Ammon's horn (tissue), 1 donor: ENCODE data around the gene TNFSF9.

Experiments used
- DNase-seq: peaks from one replicate; pipeline ENCODE4 v3.0.0-alpha.2; 2016; ENCODE audit warnings: low spot score

Gene TNFSF9

GRCh38 chr19:6530386-6531162 lies at the start of gene TNFSF9:
TSS of gene TNFSF9 (plus strand) at chr19:6531026. CDS start at chr19:6531037, 11 bp downstream.
- DNase-seq: peak; percentile 95

DNA sequence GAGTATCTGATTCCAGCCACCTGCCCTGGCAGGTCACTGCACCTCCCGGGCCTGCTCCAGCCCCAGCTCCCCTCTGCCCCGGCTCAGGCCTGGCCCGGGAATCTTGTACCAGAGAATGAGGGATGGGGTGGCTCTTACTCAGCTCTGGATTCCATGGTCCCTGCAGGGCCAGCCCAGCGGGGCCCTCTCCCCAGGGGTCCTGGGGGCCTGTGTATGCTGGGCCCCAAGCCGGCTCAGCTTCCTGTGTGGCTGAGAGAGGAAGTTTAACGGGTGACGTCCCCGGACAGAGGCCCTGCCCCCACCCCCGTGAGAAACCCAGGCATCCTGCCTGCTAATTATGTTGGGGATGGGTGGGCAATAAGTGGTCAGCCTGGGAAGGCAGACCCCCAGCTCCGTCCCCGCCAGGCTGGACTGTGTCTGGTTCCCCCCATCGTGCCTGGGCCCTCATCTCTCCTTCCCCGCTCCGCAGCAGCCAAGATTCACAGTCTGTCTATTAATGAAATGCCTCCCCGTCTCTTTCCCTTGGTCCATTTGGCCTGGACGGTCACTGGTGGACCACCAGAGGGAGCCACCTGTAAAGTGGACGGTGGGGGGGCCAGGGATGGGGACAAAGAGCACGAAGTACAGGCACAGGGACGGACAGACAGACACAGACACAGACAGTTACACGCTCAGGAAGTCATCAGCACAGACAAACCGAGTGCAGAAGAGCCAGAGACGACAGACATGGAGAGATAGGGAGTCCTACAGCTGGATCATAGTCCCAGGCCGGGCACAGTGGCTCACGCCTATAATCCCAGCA lies 49.1 kb upstream of the TNFSF9 start, which contains the start of gene DENND1C:
Gene DENND1C (minus strand): TSS at position 247 of the 802 bp plus-strand sequence. CDS start 92 bp downstream, at position 155.
- peak; percentile 70 for DNase-seq

GRCh38 chr19:6482343-6482686 lies 48.5 kb upstream of the TNFSF9 start:
- no peak for DNase-seq

DNA sequence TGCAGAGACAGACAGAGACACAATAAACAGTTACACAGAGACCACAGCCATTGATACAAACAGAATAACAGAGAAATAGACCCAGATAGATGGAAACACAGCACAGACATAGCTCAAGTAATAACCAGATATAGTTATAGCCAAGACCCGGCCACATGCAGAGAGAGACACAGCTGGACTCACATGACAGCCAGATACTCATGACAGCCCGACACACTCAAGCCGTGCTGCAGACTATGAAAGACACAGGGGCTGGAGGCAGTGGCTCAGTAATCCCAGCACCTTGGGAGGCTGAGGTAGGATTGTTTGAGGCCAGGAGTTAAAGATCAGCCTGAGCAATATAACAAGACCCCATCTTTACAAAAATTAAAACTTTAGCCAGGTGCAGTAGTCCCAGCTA lies 47.6 kb upstream of the TNFSF9 start:
- DNase-seq: no peak

GRCh38 chr19:6484230-6484629 lies 46.6 kb upstream of the TNFSF9 start:
- DNase-seq: no peak

DNA sequence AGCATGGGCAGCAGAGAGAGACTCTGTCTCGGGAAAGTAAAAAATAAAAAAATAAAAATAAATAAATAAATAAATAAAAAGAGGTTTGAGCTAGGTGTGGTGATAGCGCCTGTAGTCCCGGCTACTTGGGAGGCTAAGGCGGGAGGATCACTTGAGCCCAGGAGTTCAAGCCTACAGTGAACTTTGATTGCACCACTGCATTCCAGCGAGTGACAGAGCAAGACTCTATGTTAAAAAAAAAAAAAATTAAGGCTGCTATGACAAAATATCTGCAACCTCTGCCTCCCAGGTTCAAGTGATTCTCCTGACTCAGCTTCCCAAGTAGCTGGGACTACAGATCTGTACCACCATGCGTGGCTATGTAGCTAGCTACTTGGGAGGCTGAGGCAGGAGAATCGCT lies 46.0 kb upstream of the TNFSF9 start:
- no peak for DNase-seq

GRCh38 chr19:6489278-6490061 lies 41.4 kb upstream of the TNFSF9 start:
- DNase-seq: no peak

- DNase-seq: no peak
Measured at GRCh38 chr19:6490134-6490533, 40.7 kb upstream of the TNFSF9 start.

GRCh38 chr19:6491802-6492592 lies 38.8 kb upstream of the TNFSF9 start:
- no peak for DNase-seq

DNA sequence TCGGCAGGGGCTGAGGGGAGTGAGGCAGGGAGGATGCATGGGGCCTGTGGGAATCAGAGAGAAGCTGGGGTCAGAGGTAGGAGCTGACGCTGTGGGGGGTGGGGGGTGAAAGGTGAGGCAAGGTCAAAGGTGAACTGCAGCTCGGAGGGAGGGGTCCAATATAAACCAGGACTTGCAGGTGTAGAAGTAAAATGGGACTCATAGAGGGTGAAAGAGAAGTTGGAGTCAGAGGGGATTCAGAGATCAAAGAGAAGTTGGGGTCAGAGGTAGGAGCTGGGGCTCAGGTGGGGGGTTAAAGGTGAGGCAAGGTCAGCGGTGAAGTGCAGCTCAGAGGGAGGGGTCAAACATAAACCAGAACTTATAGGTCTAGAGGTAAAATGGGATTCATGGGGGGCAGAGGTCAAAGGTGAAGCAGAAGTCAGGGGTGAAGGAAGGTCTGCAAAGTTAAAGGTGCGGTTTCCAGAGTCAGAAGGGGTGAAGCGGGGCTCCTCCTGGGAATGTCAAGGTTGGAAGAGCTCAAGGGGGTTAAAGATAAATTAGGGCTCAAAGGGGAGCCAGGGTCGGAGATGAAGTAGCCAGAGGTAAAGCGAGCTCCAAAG lies 36.3 kb upstream of the TNFSF9 start:
- DNase-seq: no peak

- DNase-seq: no peak
Measured at GRCh38 chr19:6495947-6496346, 34.9 kb upstream of the TNFSF9 start.

DNA sequence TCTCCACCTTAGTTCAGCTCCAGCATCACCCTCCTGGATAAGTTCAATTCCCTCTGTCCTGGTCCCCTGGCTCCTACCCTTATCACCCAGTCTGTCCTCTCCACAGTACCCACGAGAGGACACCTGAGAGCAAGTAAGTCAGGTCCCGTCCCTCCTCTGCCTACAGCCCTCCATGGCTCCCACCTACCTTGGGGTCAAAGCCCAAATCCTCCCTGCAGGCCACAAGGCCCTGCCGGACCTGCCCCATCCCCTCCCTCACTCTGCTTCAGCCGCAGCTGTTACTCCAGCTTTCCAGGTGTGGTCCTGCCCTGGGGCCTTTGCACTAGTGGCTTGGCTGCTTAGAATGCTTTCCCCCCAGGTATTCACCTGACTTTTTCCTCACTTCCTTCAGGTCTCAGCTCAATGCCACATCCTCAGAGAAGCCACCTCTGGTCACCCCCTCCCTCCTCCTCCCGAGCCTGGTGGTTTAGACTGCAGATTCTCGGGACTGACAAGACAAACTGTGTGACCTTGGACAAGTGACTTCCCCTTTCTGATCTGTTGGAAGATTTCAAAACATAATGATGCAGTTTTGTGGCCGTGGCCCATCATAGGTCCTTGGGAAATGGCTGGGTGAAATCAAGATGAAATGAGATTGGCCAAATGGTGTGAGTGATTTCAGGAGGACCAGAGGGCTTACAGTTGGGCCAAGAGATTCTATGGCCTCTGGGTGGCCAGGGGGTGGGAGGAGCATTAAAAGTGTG lies 32.4 kb upstream of the TNFSF9 start:
- no peak for DNase-seq

DNA sequence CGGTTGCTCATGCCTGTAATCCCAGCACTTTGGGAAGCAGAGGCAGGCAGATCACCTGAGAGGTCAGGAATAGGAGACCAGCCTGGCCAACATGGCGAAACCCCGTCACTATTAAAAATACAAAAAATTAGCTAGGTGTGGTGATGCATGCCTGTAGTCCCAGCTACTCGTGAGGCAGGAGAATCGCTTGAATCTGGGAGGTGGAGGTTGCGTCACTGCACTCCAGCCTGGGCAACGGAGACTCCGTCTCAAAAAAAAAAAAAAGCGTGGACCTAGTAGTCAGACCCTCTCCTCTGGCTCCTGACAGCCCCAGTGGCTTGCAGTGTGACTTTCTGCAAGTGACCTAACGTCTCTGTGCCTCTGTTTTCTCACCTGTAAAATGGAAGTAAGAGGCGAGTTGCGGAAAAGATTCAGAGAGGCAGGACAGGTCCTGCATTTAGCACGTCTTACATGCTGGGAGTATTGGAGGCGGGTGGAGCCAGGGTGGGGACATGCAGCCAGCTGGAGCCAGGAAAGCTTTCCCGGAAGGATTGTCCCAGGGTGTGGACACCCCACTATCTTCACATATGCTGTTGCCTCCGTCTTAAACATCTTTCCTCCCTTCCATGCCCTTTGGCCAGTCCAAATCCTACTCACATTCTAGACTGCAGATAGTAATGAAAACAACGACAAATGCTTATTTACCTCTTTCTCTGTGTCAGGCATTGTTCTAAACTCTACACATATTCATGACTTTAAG lies 31.6 kb upstream of the TNFSF9 start:
- DNase-seq: no peak

- DNase-seq: no peak
Measured at GRCh38 chr19:6500837-6501739, 29.7 kb upstream of the TNFSF9 start.

- peak; percentile 93 for DNase-seq
Measured at GRCh38 chr19:6501740-6502648, 28.8 kb upstream of the TNFSF9 start, which contains the start of gene TUBB4A. TSS of gene TUBB4A (minus strand) at chr19:6502309. CDS start at chr19:6502212, 97 bp downstream.

DNA sequence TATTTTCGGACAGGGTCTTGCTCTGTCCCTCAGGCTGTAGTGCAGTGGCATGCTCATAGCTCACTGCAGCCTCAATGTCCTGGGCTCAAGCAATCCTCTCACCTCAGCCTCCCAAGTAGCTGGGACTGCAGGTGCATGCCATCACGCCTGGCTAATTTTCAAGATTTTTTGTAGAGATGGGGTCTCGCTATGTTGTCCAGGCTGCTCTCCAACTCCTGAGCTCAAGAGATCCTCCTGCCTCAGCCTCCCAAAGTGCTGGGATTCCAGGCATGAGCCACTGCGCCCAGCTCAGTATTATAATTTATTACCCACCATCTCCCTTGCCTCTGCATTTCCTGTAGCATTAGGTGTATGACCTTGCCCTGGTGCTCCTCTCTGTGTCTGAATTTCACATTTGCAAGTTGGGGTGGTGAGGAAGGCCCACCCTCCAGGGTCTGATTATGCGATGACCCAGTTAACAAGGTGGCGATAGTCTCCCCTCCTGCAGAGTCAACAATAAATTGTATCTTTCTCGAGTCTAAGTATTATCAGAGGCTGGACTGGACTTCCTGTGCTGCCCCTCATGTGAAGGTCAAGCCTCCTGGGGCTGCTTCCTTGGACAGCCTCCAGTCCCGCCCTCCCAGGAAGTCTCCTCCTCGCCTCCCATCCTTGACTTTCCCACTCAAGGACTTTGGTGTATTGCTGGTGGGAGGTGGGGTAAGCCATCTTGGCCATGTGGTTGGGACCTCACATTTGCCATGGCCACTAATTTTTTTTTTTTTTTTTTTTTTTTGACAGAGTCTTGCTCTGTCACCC lies 27.2 kb upstream of the TNFSF9 start:
- DNase-seq: no peak
